Stimulated activated naive CD4-positive, alpha-beta T cell (primary cell): ENCODE measurements around the gene EPS8L1.
"Not testable (repeated sequence)": the region's sequence is repeated elsewhere in the genome, so short reads cannot be mapped to it uniquely, and the experiment has no call there.

Experiments used
- DNase-seq, 6 experiments: peaks; one replicate each; lab custom pipeline; 2025; lab: John Stamatoyannopoulos, UW

Gene EPS8L1

DNA sequence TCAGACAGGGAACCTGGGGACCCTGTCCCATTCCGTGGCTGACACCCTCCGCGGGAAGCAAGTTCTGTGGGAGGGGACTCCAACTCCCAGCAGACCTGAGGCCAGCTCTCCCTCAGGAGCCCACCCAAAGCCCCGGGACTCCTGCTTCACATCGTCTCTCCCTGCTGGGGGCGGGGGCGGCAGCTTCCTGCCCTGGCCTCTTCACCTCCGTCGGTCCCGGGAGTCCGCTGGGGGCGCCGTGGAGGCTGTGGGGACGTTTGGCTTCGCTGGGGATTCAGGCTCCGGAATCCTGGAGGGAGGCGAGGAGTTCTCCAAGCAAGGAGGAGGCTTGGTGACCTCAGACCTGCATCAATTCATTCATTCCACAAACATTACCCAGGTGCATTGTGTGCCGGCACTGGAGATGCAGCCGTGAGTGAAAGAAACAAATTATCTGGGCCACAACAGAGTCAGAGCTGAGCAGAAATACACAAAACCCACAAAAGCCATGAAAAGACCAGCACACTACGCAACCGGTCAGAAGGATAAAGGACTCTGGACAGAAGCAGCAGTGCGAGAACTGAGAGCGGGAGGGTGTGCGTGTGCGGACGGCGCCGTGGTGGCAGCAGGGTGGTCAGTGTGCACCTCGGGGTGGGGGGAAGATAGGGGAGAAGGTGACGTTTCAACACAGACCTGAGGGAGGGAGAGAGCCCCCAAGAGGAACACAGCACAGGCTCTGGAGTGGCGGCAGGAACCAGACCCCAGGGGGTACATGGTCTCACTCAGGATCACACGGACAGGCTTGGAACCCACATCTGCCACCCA is 19.0 kb downstream of the EPS8L1 start:
- no peak for DNase-seq

DNA sequence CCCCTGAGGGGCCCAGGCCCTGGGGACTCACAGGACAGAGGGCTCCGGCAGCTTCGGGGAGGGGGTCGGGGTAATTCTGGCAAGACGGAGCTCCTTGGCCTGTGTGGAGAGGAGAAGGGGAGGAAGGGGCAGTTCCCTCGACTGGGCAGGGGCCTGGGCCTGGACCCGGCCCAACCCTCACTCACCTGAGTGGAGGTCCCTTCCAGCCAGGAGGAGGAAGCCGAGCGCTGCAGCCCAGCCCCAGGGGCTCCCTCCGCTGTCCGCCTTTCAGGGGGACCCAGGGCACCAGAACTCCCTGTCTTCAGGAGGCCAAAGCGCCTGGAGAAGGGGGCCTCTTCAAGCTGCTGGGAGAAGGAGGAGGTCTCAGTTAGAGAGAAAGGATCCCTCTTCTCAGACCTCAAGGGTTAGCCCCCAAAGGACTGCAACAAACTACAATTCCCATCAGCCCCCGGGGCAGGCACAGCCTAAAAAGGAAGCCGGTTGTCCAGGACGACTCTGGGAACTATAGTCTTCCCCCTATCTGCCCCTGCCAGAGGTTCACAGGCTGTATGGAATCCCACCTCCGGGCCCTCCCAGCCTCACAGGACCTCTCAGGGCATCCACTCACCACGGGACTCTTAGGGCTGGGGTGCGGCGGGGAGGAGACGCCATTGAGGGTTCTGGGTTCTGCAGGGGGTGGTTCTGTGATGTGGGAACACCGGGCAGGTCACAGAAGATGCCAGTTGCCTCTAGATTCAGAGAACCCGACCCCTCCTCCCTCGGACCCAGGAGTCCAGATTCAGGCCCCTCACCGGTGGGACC is 19.8 kb downstream of the EPS8L1 start:
- DNase-seq, result no peak

DNA sequence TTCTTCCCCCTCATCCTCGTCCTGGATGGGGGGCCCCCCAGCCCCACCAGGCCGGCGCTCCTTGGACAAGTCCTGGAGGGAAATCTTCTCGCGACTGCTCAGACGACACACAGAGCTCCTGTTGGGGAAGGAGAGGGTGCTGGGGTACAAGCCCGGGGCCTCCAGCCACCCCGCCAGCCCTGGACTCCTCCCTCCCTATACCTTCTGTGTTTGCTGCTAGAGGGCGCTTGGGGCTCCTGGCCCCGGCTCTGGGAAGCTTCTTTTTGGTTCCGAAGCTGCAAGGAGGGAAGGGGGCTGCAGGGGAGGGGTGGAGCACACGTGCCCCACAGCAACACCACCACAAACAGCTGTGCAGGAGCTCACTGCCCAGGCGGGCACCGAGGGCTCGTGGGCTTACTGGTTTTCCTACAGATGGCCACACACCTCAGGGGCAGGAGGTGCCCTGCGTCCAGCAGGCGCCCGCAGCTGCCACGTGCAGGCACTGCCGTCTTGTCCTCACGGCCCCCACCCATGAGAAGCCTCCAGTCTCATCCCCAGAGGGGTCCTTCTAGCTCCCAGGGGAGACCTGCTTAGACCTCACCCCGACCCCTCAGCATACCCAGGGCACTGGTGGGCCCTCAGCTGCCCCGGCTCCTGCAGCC is 20.5 kb downstream of the EPS8L1 start:
- DNase-seq, result no peak

DNA sequence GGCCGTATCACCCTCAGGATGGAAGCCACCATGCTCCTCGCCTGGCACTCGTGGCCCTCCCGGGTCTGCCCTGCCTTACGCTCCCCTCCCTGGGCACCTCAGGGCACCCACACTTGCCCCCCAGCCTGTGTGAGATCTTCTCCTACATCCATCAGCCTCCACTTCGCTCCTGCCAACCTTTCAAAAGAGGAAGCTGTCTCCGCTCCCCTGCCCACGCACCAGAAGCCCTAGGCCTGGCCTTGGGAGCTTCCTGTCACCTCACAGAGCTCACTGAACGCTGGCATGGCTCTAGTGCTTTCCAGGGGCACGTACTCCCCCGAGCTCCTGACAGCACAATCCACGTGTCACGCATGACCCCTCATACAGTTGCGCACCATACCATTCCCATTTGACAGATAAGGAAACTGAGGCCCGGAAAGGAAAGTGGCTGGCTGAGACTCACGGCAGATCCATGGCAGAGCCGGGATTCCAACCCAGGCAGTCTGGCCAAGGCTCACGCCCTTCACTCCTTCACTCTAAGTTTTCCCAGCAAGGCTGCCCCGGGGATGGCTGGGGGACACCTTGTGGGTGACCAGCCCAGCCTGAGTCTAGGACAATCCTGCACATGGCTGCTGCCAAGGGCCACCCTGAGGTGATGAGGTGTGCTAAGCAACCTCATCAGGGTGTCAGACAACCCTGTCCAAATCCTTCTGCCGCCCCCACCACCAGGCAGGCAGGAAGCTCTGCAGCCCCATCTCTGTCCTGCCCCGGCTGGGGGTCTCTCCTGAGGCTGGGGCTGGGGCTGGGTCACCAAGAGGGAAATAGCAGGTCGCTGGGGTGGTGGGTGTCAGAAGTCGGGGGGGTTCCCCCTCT is 22.4 kb downstream of the EPS8L1 start:
- no peak for DNase-seq

DNA sequence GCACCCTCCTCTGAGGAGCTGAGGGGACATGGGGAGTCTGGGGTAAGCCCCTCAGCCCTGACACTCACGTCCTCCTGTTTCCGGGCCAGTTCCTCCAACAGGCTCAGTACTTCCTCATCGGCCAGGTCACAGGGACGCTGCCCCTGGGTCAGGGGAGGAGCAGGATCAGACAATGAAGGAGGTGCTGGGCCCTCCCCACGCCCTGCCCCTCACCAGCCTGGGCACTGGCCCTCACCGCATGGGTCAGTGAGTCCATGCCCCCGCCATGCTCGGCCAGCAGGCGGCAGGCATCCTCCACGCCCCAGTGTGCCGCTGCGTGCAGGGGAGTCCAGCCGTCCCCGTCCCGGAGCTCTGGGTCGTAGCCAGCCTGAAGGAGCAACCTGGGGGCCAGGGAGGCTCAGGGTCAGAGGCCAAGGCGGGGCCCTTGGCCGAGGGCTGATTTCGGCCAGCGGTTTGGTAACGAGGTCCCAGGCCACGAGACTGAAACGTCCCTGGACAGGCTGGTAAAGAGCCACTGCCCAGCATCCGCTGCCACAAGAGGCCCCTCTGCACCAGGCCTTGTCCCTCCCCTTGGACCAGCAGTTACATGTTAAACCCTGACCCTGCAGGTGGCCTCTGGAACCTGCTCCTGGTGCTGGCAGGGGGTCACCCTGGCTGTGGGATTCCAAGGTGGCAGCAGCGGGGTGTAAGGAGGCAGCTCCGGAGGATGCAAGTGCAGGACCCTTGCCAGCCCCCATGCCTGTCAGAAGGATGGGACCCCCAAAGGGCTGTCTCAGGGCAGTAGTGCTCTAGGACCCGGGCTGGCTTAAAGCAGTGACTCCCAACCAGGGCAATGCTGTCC is 23.3 kb downstream of the EPS8L1 start:
- DNase-seq, result no peak

DNA sequence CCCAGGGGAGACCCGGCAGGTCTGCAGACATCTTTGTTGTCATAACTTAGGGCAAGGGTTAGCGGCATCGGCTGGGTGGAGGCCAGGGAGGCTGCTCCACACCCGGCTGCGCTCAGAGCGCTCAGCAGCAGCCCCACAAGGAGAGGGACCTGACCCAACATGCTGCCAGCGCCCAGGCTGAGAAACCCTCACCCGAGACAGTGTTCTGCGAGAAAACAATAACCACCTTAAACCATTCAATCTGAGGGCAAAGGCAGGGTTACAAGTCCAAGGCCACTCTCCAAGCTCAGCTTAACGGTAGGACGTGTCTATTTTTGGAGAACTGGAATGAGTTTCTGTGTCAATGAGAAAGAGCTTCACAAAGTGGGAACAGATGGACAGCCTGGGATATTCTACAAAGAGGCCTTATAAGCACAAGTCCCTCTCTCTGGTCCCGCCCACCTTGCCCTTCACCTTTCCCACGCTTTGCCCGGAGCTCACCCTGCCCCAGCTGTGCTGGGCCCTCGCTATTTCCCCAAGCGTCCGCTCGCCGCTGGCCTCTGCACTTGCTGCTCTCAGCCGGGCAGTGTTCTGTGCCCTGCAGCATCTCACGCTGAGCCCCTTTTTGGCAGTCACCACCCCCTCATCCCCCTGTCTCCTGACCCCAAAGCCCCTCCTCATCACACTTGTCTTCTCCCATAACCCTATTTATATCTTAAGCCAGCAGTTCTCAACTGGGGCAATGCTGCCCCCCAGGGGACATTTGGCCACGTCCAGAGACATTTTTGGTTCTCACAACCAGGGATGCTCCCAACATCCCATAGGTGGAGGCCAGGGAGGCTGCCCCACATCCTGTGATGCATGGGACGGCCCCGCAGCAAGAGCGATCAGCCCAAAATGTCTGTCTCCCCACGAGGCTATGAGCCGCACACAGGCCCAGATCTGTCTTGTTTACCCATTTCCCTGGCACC is 24.2 kb downstream of the EPS8L1 start:
- DNase-seq, result no peak

DNA sequence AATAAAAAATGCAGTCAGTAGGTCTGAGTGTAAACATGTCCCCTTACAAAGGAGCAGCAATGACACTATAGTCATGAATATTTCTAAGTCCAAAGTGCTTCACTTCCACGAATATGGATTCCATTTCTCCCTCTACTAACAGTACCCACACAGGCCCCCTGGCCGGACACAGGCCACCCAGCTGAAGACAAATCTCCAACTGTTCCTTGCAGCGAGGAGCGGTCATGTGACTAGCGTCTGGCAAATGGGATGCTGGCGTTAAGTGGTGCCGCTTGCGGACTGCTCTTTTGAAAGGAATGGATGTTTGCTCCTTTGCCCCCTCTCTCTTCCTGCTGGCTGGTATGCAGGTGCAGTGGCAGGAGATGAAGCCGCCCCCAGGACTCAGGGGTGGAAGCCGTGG is 25.6 kb downstream of the EPS8L1 start:
- DNase-seq, result no peak

DNA sequence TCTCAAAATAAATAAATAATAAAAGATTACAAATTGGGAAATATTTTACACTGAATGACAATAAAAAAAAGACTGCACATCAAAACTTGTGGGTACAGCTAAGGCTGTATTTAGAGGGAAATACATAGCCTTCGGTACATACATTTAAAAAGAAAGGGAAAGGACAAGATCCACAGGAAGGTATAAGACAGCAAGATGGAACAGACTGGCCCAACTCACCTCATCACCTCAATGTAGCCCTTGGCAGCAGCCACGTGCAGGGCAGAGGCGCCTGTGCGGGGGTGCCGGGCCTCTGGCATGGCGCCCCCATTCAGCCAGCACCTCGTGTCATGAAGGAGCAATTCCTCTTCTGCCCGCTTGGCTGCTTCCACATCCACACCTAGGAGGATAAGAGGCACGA is 27.5 kb downstream of the EPS8L1 start:
- no peak for DNase-seq

DNA sequence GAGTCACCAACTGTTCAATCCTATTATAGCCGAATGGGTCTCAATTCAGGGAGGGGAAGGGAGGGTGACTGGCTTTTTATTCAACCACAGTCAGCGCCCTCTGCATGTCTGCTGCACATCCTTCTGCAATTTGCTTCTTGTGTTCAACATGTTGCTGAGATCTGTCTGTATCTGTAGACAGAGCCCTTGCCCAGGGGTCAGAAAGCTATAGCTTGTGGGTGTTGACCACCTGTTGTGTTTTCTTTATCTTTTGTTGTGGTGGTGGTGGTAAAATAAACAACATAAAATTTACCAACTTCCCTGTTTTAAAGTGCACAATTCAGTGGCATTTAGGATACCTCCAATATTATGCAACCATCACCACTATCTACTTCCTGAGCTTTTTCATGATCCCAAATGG is 29.6 kb downstream of the EPS8L1 start:
- DNase-seq, result no peak

DNA sequence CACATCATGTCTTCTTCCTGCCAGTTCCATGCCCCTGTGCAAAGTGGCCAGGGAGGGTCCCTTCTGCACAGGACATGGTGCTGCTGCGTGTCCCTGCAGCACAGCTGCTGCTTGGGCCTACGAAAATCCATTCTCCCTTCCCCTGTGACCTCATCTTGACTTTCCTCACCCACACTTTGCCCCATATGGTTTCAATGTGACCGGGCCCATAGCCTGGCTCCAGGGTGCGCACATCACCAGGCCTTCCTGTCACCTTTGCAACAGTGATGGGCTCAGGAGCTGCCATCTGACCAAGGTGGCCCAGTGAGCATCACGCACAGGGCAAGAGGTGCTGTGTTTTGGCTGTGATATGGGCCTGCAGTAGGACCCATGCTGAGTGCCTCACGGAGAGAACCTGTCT is 30.9 kb downstream of the EPS8L1 start:
- DNase-seq, result no peak

DNA sequence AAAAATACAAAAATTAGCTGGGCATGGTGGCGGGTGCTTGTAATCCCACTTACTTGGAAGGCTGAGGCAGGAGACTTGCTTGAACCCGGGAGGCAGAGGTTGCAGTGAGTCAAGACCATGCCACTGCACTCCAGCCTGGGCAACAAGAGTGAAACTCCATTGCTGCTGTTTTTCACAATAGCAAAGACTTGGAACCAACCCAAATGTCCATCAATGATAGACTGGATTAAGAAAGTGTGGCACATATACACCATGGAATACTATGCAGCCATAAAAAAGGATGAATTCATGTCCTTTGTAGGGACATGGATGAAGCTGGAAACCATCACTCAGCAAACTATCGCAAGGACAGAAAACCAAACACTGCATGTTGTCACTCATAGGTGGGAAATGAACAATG is 31.6 kb downstream of the EPS8L1 start:
- DNase-seq, result not testable (repeated sequence)

DNA sequence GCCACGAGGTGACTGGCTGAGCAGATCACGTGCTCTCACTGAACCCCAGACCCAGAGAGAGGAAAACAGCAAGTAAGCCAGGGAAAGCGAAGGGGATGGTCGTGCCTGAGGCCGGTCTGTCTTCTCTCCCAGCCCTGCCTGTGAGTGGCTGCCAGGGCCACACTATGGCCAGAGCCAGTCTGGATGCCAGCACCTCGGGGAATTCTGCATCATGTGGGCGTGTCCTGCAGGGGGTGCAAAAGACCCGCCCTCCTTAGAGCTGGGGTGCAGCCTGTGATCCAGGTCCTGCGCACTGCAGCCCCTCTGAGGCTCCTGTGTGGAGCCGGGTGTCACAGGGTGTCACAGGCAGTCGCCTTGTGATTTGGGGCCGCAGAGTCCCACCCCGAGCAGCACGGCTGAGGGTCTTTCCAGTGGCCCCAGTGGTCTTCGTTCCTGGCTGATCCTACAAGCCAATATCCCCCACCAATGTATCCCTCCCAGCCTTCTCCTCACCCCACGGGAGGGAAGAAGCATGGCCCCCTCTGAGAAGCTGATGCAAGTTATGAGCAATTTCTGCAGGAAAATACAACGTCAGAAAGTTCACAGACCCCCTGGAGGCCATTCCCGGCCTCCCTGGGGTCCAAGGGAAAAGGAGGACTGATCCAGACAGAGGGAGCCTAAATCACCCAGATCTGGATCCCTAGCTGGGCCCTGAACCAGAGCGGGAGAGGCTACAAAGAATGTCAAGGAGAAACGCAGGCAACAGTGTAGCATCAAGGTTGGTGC is 34.0 kb downstream of the EPS8L1 start:
- no peak for DNase-seq

DNA sequence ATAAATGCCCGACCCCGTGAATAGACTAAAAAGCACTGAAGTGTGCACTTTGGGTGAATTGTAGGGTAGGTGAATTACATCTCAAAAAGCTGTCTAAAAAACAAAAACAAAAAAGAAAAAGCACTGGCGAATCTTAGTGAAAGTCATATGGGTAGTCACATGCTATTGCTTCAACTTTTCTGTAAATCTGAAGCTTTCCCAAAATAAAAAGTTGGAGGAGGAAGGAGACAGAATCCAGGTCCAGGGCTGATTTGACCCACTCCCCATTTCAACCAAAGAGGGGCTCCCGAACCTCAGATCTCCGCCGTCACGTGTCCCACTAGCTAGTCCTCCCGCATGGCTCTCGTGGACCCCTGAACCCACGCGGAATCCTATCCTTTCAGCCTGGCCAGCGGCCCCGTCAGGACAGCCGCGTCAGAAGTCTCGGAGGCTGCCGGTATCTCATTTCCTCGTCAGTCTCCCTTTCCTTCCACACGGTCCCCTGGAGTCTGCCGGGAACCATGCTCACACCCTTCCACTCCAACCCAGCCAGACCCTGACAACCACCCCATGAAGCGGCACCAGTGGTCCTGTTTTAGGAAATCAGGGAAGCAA is 35.7 kb downstream of the EPS8L1 start:
- DNase-seq, result no peak

DNA sequence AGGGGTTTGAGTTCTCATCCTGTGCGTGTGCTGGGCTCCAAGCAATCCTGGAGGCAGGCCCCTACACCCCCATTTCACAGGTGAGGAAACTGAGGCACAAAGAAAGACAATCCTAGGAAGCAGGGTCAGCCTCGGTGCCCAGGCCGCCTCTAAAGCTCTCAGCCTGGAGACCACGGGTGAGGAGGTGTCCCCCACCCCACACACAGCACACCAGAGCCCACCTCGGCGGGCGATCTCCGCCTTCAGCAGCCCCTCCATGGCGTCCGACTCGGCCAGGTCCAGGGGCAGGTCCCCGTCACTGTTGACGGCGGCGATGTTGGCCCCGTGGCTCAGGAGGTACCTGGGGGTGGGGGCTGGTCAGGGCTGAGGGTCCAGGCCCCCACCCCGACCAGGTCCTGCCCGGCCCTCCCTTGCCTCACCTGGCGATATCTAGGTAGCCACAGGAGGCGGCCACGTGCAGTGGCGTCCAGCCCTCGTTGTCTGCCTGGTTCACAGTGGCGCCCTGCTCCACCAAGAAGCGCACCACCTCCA is 36.6 kb downstream of the EPS8L1 start:
- no peak for DNase-seq

DNA sequence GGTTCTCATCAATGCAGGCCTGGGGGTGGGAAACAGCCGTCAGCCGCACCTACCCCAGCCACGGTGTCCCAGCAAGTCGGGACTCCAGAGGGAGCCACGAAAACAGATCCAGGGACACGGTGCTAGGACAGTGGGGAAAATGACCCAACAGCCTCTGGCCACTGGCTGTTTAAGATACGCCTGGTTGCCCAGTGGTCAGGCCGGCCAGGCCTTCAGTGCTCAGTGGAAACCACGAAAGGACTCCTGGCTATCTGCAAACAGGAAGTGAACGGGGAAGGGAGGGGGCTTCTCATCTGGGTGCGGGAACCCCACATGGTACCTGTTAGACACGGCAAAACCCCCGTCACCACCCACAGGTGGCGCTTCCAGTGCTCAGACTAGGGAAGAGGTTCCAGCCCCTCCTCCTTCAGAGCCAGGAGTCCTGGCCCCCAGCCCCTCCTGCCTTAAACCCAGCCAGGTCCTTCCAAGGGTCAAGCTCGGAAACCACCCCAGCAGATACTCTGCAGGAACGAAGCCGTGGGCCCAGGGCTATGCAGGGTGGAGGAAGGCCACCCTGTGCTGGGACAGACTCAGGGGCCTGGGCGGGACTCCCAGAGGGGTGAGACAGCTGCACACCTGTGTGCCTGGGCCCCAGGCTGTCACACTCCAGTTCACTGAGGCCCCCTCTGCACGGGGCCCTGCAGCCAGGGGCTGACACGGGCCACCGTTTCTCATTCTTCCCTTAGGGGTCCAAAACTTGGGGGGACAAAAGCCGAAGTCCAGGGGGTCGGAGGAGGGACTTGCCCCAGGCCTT is 37.3 kb downstream of the EPS8L1 start:
- no peak for DNase-seq

DNA sequence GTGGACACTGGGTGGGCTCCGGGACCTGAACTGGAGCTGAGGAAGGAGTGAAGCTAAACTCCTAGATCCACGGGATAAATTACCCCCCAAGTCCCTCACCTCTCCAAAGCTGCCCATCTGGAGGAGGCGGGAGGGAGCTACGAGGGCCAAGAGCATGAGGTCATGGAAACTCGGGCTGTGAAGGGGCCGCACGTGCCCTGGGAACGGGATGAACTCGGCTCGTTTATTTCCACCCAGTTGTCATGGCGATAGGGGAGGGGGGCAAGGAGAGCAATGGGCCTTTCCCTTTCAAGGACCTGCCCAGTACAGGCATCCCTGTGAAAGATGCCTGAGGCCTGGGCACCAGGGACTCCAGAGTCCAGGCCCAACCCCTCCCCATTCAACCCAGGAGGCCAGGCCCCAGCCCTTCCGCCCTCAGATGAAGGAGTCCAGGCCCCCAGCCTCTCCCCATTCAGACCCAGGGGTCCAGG is 37.9 kb downstream of the EPS8L1 start:
- no peak for DNase-seq

DNA sequence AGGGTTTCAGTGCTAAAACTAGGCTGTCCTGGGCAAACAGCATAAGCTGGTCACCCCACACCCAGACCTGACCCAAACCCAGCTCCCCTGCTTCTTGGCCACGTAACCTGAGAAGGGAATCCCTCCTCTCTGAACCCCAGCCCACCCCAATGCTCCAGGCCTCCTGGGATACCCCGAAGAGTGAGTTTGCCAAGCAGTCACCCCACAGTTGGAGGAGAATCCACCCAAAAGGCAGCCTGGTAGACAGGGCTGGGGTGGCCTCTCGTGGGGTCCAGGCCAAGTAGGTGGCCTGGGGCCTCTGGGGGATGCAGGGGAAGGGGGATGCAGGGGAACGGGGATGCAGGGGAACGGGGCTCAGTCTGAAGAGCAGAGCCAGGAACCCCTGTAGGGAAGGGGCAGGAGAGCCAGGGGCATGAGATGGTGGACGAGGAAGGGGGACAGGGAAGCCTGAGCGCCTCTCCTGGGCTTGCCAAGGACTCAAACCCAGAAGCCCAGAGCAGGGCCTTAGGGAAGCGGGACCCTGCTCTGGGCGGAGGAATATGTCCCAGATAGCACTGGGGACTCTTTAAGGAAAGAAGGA is 39.0 kb downstream of the EPS8L1 start:
- peak in 1 of 6 experiments; percentile 25 for DNase-seq
